ENCODE results near the gene OTOGL. TPM values are rescaled to one million over a fixed set of nuclear protein-coding genes. Genes with fewer than 3 reads are reported as not detected.

The OTOGL gene

Small RNA genes lying within 50 kb of the gene (small RNA-seq; reads per million reads assigned to genes)
- gene RN7SKP261 (ENCODE audit: low read depth) (not detected), gene RNU7-106P (ENCODE audit: low read depth) (not detected)
